ENCODE measurements around the gene MEGF6.
"Not testable (repeated sequence)": the region's sequence is repeated elsewhere in the genome, so short reads cannot be mapped to it uniquely, and the experiment has no call there.

Gene MEGF6

GRCh38 chr1:3627515-3628253 is 16.4 kb upstream of the MEGF6 start:
- Mint-ChIP-seq H3K4me1 (peaks cover 24% of the 10 kb centered on the region), H3K9me3 (no peaks in the 10 kb centered on the region), H3K36me3 (ENCODE audit: low read depth) (peaks cover 2% of the 10 kb centered on the region), H3K27me3 (no peaks in the 10 kb centered on the region), H3K27ac (no peak overlapping the region), H3K4me3 (no peak overlapping the region)
- no peak for DNase-seq
- ATAC-seq = no peak

GRCh38 chr1:3626025-3626424 is 14.7 kb upstream of the MEGF6 start:
- no peak for DNase-seq
- Mint-ChIP-seq H3K4me1 (peaks cover 27% of the 10 kb centered on the region), H3K36me3 (ENCODE audit: low read depth) (peaks cover 2% of the 10 kb centered on the region), H3K9me3 (no peaks in the 10 kb centered on the region), H3K27ac (no peak overlapping the region), H3K27me3 (no peaks in the 10 kb centered on the region), H3K4me3 (peak overlapping the region; percentile 89)
- ATAC-seq = no peak

GRCh38 chr1:3625151-3625907 is 14.0 kb upstream of the MEGF6 start:
- Mint-ChIP-seq H3K27ac (no peak overlapping the region), H3K27me3 (no peaks in the 10 kb centered on the region), H3K9me3 (no peaks in the 10 kb centered on the region), H3K36me3 (ENCODE audit: low read depth) (peaks cover 2% of the 10 kb centered on the region), H3K4me1 (peaks cover 27% of the 10 kb centered on the region), H3K4me3 (peak overlapping the region; percentile 89)
- peak; percentile 25 for DNase-seq
- peak; percentile 22 for ATAC-seq

- peaks cover 30% of the 10 kb centered on the region for H3K4me1 Mint-ChIP-seq
- H3K4me3 Mint-ChIP-seq = peak within 1 kb of the TSS; percentile 89
- peak; percentile 93 for ATAC-seq
Observed at GRCh38 chr1:3624200-3625136, 13.2 kb upstream of the MEGF6 start, which contains the start of gene TPRG1L. TSS of gene TPRG1L (plus strand) at chr1:3625015. CDS start at chr1:3625073, 58 bp downstream.

GRCh38 chr1:3623441-3624199 is 12.3 kb upstream of the MEGF6 start:
- no peaks in the 10 kb centered on the region for H3K36me3 Mint-ChIP-seq (ENCODE audit: low read depth)
- no peaks in the 10 kb centered on the region for H3K9me3 Mint-ChIP-seq
- H3K4me3 Mint-ChIP-seq = peak overlapping the region; percentile 89
- H3K27ac Mint-ChIP-seq = no peak overlapping the region
- no peaks in the 10 kb centered on the region for H3K27me3 Mint-ChIP-seq
- H3K4me1 Mint-ChIP-seq = peaks cover 35% of the 10 kb centered on the region
- ATAC-seq (no peak), DNase-seq (no peak)

More at GRCh38 chr1:3624200-3625136, 13.2 kb upstream of the MEGF6 start, which contains the start of gene TPRG1L:
- no peaks in the 10 kb centered on the region for H3K9me3 Mint-ChIP-seq
- H3K27me3 Mint-ChIP-seq = no peaks in the 10 kb centered on the region
- peak; percentile 98 for DNase-seq
- H3K36me3 Mint-ChIP-seq (ENCODE audit: low read depth) = peaks cover 2% of the 10 kb centered on the region
- H3K27ac Mint-ChIP-seq = peak within 1 kb of the TSS; percentile 89

- not testable (repeated sequence) for H3K27me3 Mint-ChIP-seq; H3K9me3 Mint-ChIP-seq; H3K27ac Mint-ChIP-seq; ATAC-seq; H3K36me3 Mint-ChIP-seq (ENCODE audit: low read depth); H3K4me3 Mint-ChIP-seq; DNase-seq
- peaks cover 35% of the 10 kb centered on the region for H3K4me1 Mint-ChIP-seq
Observed at GRCh38 chr1:3622102-3622501, 10.8 kb upstream of the MEGF6 start.

GRCh38 chr1:3621151-3621671 is 9.9 kb upstream of the MEGF6 start:
- Mint-ChIP-seq H3K4me1 (peaks cover 35% of the 10 kb centered on the region), H3K4me3 (peak overlapping the region; percentile 75)
- H3K9me3 Mint-ChIP-seq; H3K36me3 Mint-ChIP-seq (ENCODE audit: low read depth); H3K27ac Mint-ChIP-seq; ATAC-seq; H3K27me3 Mint-ChIP-seq: not testable (repeated sequence)
- peak; percentile 27 for DNase-seq

DNA sequence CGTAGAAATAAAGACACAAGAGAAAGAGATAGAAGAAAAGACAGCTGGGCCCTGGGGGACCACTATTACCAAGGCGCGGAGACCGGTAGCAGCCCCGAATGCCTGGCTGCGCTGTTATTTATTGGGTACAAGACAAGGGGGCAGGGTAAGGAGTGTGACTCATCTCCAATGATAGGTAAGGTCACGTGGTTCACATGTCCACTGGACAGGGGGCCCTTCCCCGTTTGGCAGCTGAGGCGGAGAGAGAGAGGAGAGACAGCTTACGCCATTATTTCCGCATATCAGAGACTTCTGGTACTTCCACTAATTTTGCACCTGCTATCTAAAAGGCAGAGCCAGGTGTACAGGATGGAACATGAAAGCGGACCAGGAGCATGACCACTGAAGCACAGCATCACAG is 9.4 kb upstream of the MEGF6 start:
- peaks cover 30% of the 10 kb centered on the region for H3K4me1 Mint-ChIP-seq
- H3K27ac Mint-ChIP-seq = no peak overlapping the region
- ATAC-seq (no peak), DNase-seq (no peak)
- H3K4me3 Mint-ChIP-seq = peak overlapping the region; percentile 75
- no peaks in the 10 kb centered on the region for H3K36me3 Mint-ChIP-seq (ENCODE audit: low read depth)
- H3K9me3 Mint-ChIP-seq = no peaks in the 10 kb centered on the region
- H3K27me3 Mint-ChIP-seq = no peaks in the 10 kb centered on the region

- H3K4me1 Mint-ChIP-seq = peaks cover 21% of the 10 kb centered on the region
- peak overlapping the region; percentile 75 for H3K27ac Mint-ChIP-seq
- ATAC-seq = peak; percentile 69
- H3K9me3 Mint-ChIP-seq = no peaks in the 10 kb centered on the region
- peak overlapping the region; percentile 75 for H3K4me3 Mint-ChIP-seq
- no peaks in the 10 kb centered on the region for H3K36me3 Mint-ChIP-seq (ENCODE audit: low read depth)
- peak; percentile 76 for DNase-seq
- no peaks in the 10 kb centered on the region for H3K27me3 Mint-ChIP-seq
Observed at GRCh38 chr1:3618881-3619671, 7.8 kb upstream of the MEGF6 start.

DNA sequence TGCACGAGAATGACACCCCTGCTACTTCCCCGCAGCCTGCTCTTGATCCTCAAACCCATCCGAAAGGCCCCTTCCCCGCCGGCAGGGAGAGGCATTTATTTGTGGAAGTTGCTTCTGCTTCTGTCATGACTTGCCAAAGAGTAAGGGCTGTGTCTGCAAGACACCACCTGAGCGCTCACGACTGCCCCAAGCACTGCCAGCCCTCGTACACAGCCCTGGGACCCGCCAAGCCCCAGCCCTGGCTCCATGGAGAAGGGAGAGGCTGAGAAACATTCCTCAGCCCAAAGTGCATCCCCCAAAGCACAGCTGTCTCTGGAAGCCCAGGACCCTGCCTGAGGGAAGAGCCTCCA is 7.2 kb upstream of the MEGF6 start:
- Mint-ChIP-seq H3K9me3 (no peaks in the 10 kb centered on the region), H3K27me3 (no peaks in the 10 kb centered on the region), H3K36me3 (ENCODE audit: low read depth) (no peaks in the 10 kb centered on the region), H3K27ac (no peak overlapping the region), H3K4me3 (no peak overlapping the region), H3K4me1 (peaks cover 16% of the 10 kb centered on the region)
- DNase-seq = no peak
- ATAC-seq = no peak

DNA sequence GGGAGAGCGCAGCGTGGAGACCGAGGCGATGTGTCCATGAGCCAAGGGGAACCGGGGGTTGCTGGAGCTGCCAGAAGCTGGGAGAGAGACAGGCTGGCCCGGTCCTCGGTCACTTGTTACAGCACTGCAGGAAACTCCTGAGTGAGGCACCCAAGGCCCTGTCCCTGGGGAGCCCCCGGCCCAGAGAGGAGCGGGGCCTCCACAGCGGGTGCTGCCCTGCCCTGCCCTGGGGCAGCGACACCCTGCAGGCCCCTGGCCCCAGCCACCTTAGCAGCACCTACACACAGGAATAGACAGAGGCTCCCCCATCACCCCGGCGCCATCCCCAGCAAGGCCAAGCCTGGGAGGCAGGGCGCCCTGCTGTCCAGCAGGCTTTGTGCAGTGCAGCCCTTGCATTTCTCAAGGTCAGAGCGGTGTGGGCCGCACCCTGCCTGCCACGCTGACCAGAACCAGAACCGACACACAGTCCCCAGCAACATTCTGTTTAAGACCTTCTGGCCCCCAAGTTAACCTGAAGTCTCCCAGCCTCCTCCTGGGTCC is 6.6 kb upstream of the MEGF6 start:
- H3K27ac Mint-ChIP-seq = no peak overlapping the region
- no peaks in the 10 kb centered on the region for H3K9me3 Mint-ChIP-seq
- no peak overlapping the region for H3K4me3 Mint-ChIP-seq
- DNase-seq = no peak
- no peaks in the 10 kb centered on the region for H3K27me3 Mint-ChIP-seq
- ATAC-seq = no peak
- H3K36me3 Mint-ChIP-seq (ENCODE audit: low read depth) = no peaks in the 10 kb centered on the region
- peaks cover 11% of the 10 kb centered on the region for H3K4me1 Mint-ChIP-seq

- H3K4me1 Mint-ChIP-seq = peaks cover 10% of the 10 kb centered on the region
- no peaks in the 10 kb centered on the region for H3K9me3 Mint-ChIP-seq
- H3K36me3 Mint-ChIP-seq (ENCODE audit: low read depth) = no peaks in the 10 kb centered on the region
- no peak for ATAC-seq
- H3K27me3 Mint-ChIP-seq = peaks cover 4% of the 10 kb centered on the region
- no peak overlapping the region for H3K27ac Mint-ChIP-seq
- no peak overlapping the region for H3K4me3 Mint-ChIP-seq
- no peak for DNase-seq
Observed at GRCh38 chr1:3616861-3617260, 5.6 kb upstream of the MEGF6 start.
